H1 (cell line): ENCODE measurements around the gene ATPAF1.

ENCODE experiments used
- EGR1 ChIP-seq: IDR thresholded peaks from 2 replicates; pipeline ENCODE4 v1.6.1; 2011; ENCODE audit warnings: low read depth, low read length, borderline replicate concordance
- EZH2 ChIP-seq: fragments of 200-600 bp; sonication (generic); IDR thresholded peaks from 2 replicates; pipeline ENCODE4 v1.7.1; 2012; ENCODE audit warnings: low read depth, mild to moderate bottlenecking, moderate library complexity, low read length, inconsistent platforms; ENCODE audit not compliant: severe bottlenecking
- HDAC2 ChIP-seq, 2 experiments: fragments of 300-600 bp in 1 of 2; sonication (generic) in 1 of 2; IDR thresholded peaks; 2 replicates each; pipeline ENCODE4 v1.6.1; 2011 to 2012; ENCODE audit warnings: low read depth in 2 of 2, low read length in 2 of 2, mild to moderate bottlenecking in 2 of 2, moderate library complexity in 2 of 2, borderline replicate concordance in 1 of 2, inconsistent platforms in 1 of 2
- JUN ChIP-seq: IDR thresholded peaks from 2 replicates; pipeline ENCODE4 v1.6.1; 2011; ENCODE audit warnings: low read depth, mild to moderate bottlenecking, improper control_type of control experiment, low read length
- POLR2A ChIP-seq, 2 experiments: IDR thresholded peaks; 1 replicate in 1 of 2; 2 replicates in 1 of 2; pipeline ENCODE4 v1.6.1; 2011; ENCODE audit warnings: low read depth in 2 of 2, low read length in 2 of 2, mild to moderate bottlenecking in 2 of 2; ENCODE audit errors: control extremely low read depth in 1 of 2
- SAP30 ChIP-seq: fragments of 300-600 bp; sonication (generic); IDR thresholded peaks from 2 replicates; pipeline ENCODE4 v1.7.1; 2012; ENCODE audit warnings: low read length, moderate library complexity, mild to moderate bottlenecking, inconsistent platforms; ENCODE audit not compliant: insufficient read depth, insufficient replicate concordance
- SIX5 ChIP-seq: IDR thresholded peaks from 2 replicates; pipeline ENCODE4 v1.6.1; 2011; ENCODE audit warnings: mild to moderate bottlenecking, low read depth, low read length
- SP1 ChIP-seq: IDR thresholded peaks from 2 replicates; pipeline ENCODE4 v1.6.1; 2011; ENCODE audit warnings: low read depth, low read length
- TCF12 ChIP-seq: IDR thresholded peaks from 2 replicates; pipeline ENCODE4 v1.6.1; 2011; ENCODE audit warnings: low read depth, mild to moderate bottlenecking, low read length
- TF ChIP-seq, protein P1 (sequence below), 3 experiments: IDR thresholded peaks; 1 replicate in 2 of 3; 2 replicates in 1 of 3; pipeline versions ENCODE4 v1.5.1 to v1.6.1; 2011; ENCODE audit warnings: low read length in 3 of 3, mild to moderate bottlenecking in 3 of 3, inconsistent platforms in 2 of 3, low read depth in 1 of 3, moderate library complexity in 1 of 3; ENCODE audit not compliant: insufficient read depth in 1 of 3; ENCODE audit errors: control extremely low read depth in 1 of 3

DNA sequence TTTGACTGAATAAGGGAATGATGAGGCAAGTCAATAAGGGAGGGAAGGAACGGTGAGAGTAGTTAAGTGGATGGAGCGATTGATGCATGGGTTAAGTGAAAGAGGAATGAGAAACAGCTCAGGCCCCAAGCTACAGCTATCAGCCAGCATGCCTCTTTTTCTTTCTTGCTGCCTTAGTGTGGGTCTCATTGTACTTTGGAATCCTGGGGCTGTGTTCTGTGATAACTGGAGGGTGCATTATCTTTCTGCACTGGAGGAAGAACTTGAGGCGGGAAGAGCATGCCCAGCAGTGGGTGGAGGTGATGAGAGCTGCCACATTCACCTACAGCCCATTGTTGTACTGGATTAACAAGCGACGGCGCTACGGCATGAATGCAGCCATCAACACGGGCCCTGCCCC lies 4.5 kb upstream of the ATPAF1 start:
- TF ChIP-seq, protein P1, sequence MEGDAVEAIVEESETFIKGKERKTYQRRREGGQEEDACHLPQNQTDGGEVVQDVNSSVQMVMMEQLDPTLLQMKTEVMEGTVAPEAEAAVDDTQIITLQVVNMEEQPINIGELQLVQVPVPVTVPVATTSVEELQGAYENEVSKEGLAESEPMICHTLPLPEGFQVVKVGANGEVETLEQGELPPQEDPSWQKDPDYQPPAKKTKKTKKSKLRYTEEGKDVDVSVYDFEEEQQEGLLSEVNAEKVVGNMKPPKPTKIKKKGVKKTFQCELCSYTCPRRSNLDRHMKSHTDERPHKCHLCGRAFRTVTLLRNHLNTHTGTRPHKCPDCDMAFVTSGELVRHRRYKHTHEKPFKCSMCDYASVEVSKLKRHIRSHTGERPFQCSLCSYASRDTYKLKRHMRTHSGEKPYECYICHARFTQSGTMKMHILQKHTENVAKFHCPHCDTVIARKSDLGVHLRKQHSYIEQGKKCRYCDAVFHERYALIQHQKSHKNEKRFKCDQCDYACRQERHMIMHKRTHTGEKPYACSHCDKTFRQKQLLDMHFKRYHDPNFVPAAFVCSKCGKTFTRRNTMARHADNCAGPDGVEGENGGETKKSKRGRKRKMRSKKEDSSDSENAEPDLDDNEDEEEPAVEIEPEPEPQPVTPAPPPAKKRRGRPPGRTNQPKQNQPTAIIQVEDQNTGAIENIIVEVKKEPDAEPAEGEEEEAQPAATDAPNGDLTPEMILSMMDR (IDR thresholded peaks at IDR 0.05; ENCODE audit: control extremely low read depth in 1 of 3, insufficient read depth in 1 of 3, low read depth in 1 of 3, low read length in 3 of 3): no peak
- TF ChIP-seq EGR1 (no peak), POLR2A (IDR thresholded peaks at IDR 0.05; ENCODE audit: control extremely low read depth in 1 of 2, low read depth in 2 of 2, low read length in 2 of 2) (no peak), SAP30 (no peak), HDAC2 (IDR thresholded peaks at IDR 0.05; ENCODE audit: borderline replicate concordance in 1 of 2, low read depth in 2 of 2, low read length in 2 of 2) (no peak), TCF12 (no peak), JUN (no peak), EZH2 (no peak), SP1 (no peak), SIX5 (no peak)
